Measurements from ENCODE around the gene THAP8. TPM values are rescaled to one million over a fixed set of nuclear protein-coding genes. Genes with fewer than 3 reads are reported as not detected.
"Not testable (repeated sequence)": the region's sequence is repeated elsewhere in the genome, so short reads cannot be mapped to it uniquely, and the experiment has no call there.

THAP8 gene
- total RNA-seq, 2 donors from 2014 or later: 6.4 to 6.6 TPM

GRCh38 chr19:36081894-36082293 lies 27.8 kb upstream of the THAP8 start:
- Histone ChIP-seq H3K4me3 (no peak overlapping the region), H3K36me3 (no peaks in the 10 kb centered on the region), H3K27me3 (replicated peaks; ENCODE audit: insufficient read depth) (no peaks in the 10 kb centered on the region), H3K9me3 (no peaks in the 10 kb centered on the region), H3K4me1 (ENCODE audit: control insufficient read depth in 1 of 2, low read depth in 2 of 2) (no peaks in the 10 kb centered on the region), H3K27ac (no peak overlapping the region)
- no peak for TF ChIP-seq CTCF (IDR thresholded peaks at IDR 0.05)
- DNase-seq (ENCODE audit: low spot score) (no peak), ATAC-seq (ENCODE audit: insufficient number of reproducible peaks, low FRiP score, low read depth) (no peak)

DNA sequence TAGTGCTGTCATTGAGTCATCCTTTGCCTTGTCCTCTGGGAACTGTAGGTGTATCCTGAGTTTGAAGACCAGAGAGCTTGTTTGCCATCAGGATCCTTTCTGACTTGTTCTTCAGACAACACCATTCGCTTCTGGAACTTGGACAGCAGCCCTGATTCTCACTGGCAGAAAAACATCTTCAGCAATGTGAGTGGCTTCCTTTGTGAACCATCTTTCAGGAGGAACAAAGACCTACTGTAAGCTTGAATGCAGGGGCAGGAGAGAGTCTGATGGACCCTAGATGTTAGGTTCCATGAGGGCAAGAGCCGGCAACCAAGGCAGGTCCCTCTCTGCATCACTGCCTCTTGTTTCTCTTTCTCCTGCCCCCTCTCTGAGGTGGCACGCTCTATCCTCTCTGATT lies 27.3 kb upstream of the THAP8 start:
- H3K4me1 ChIP-seq (ENCODE audit: control insufficient read depth in 1 of 2, low read depth in 2 of 2): no peaks in the 10 kb centered on the region
- no peaks in the 10 kb centered on the region for H3K27me3 ChIP-seq (replicated peaks; ENCODE audit: insufficient read depth)
- ATAC-seq (ENCODE audit: insufficient number of reproducible peaks, low FRiP score, low read depth) (no peak), DNase-seq (ENCODE audit: low spot score) (no peak)
- H3K4me3 ChIP-seq: no peak overlapping the region
- H3K36me3 ChIP-seq: no peaks in the 10 kb centered on the region
- H3K27ac ChIP-seq: no peak overlapping the region
- no peak for TF ChIP-seq CTCF (IDR thresholded peaks at IDR 0.05)
- H3K9me3 ChIP-seq: no peaks in the 10 kb centered on the region

DNA sequence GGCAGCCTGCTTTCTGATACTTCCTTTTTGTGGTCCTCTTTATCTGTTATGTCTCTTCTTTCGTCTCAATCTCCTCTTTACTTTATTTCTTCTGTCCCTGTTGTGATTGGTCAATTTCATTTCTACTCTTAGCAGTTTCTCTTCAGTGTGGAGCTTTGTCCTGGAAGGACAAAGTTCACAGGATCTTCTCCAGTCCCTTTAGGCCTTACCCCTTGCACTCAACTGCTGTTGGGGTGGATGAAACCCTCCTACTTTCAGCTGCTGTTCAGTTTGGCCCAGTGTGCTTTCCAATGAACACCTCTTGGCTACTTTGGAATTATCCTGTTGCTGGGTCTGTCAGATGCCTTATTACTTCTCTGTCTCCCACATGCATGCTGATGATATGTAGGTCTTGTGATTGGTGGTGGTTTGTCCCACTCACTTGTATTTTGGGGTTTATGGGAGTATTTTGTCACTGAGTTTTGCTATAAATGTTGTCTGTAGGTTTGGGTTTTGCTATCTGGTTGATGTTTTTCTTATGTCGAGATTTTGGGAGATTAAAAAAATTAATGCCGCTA lies 25.4 kb upstream of the THAP8 start:
- DNase-seq (ENCODE audit: low spot score): no peak
- no peak for TF ChIP-seq CTCF (IDR thresholded peaks at IDR 0.05)
- Histone ChIP-seq H3K9me3 (no peaks in the 10 kb centered on the region), H3K27ac (no peak overlapping the region), H3K4me3 (no peak overlapping the region), H3K4me1 (ENCODE audit: control insufficient read depth in 1 of 2, low read depth in 2 of 2) (no peaks in the 10 kb centered on the region), H3K36me3 (no peaks in the 10 kb centered on the region), H3K27me3 (replicated peaks; ENCODE audit: insufficient read depth) (no peaks in the 10 kb centered on the region)
- no peak for ATAC-seq (ENCODE audit: insufficient number of reproducible peaks, low FRiP score, low read depth)

DNA sequence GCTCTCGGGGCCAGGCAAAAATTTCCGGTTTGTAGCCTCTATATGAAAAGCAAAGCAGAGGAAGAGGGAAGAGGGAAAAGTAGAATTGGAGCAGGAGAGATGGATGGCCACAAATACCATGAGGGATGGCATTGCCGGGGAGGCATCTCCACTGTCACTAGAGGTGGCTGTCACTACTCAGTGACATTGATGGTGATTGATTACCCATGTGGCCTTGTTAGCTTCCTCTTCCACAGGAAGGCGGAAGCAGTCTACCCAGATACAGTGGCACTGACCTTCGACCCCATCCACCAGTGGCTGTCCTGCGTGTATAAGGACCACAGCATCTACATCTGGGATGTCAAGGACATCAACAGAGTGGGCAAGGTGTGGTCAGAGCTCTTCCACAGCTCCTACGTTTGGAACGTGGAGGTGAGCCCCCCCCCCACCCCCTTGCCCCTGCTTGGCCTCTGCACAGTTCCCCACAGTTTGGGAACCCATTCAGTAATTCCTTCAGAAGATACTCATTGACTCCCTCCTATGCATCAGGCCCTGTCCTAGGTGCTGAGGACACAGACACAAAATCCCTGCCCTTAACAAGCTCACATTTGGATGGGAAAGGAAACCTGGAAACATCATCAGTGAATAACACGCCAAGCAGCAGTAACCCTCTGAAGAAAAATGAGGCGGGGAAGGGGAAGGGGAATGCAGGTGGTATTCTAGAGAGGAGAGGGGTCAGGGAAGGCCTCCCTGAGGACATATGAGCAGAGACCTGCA lies 19.2 kb upstream of the THAP8 start:
- no peak for DNase-seq (ENCODE audit: low spot score)
- no peak for TF ChIP-seq CTCF (IDR thresholded peaks at IDR 0.05)
- no peak overlapping the region for H3K27ac ChIP-seq
- H3K36me3 ChIP-seq: no peaks in the 10 kb centered on the region
- H3K4me3 ChIP-seq: no peak overlapping the region
- no peaks in the 10 kb centered on the region for H3K4me1 ChIP-seq (ENCODE audit: control insufficient read depth in 1 of 2, low read depth in 2 of 2)
- H3K27me3 ChIP-seq (replicated peaks; ENCODE audit: insufficient read depth): no peaks in the 10 kb centered on the region
- no peak for ATAC-seq (ENCODE audit: insufficient number of reproducible peaks, low FRiP score, low read depth)
- H3K9me3 ChIP-seq: no peaks in the 10 kb centered on the region

- Histone ChIP-seq H3K36me3 (no peaks in the 10 kb centered on the region), H3K27me3 (replicated peaks; ENCODE audit: insufficient read depth) (no peaks in the 10 kb centered on the region), H3K4me1 (ENCODE audit: control insufficient read depth in 1 of 2, low read depth in 2 of 2) (no peaks in the 10 kb centered on the region), H3K4me3 (no peak overlapping the region), H3K9me3 (no peaks in the 10 kb centered on the region), H3K27ac (no peak overlapping the region)
- TF ChIP-seq CTCF (IDR thresholded peaks at IDR 0.05): no peak
- no peak for ATAC-seq (ENCODE audit: insufficient number of reproducible peaks, low FRiP score, low read depth)
- DNase-seq (ENCODE audit: low spot score): no peak
These were observed 18.0 kb upstream of the THAP8 start for GRCh38 chr19:36072081-36072480.

DNA sequence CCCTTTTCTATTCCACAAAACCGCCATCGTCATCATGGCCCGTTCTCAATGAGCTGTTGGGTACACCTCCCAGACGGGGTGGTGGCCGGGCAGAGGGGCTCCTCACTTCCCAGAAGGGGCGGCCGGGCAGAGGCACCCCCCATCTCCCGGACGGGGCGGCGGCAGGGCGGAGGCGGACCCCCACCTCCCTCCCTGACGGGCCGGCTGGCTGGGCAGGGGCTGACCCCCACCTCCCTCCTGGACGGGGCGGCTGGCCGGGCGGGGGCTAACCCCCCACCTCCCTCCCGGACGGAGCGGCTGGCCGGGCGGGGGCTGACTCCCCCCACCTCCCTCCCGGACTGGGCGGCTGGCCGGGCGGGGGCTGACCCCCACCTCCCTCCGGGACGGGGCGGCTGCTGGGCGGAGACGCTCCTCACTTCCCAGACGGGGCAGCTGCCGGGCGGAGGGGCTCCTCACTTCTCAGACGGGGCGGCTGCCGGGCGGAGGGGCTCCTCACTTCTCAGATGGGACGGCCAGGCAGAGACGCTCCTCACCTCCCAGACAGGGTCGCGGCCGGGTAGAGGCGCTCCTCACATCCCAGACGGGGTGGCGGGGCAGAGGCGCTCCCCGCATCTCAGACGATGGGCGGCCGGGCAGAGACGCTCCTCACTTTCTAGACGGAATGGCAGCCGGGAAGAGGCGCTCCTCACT lies 14.9 kb upstream of the THAP8 start:
- H3K4me3 ChIP-seq: not testable (repeated sequence)

More for the DNA sequence above, 14.9 kb upstream of the THAP8 start:
- H3K36me3 ChIP-seq; H3K9me3 ChIP-seq; ATAC-seq (ENCODE audit: insufficient number of reproducible peaks, low FRiP score, low read depth); DNase-seq (ENCODE audit: low spot score); H3K27ac ChIP-seq; H3K4me1 ChIP-seq (ENCODE audit: control insufficient read depth in 1 of 2, low read depth in 2 of 2); H3K27me3 ChIP-seq (replicated peaks; ENCODE audit: insufficient read depth): not testable (repeated sequence)

Data from thoracic aorta (tissue), 2 donors.